HEK293 (cell line): ENCODE results near the gene ESRRA.
A peak's percentile ranks its signal among the peaks of the same experiment; 100 is the strongest.

Experiments
- CTCF ChIA-PET: fragments of 350-600 bp; formaldehyde crosslinking; extraction: SDS; loops from one replicate; lab custom pipeline; 2021; ENCODE audit warnings: antibody characterized with exemption; lab: Yijun Ruan, JAX
- POLR2A ChIA-PET: fragments of 300-600 bp; formaldehyde crosslinking; extraction: SDS; loops from one replicate; lab custom pipeline; 2020; ENCODE audit warnings: antibody characterized with exemption, inconsistent platforms; lab: Yijun Ruan, JAX
- H3K27ac ChIP-seq: fragments of 200-500 bp; sonication (Bioruptor generic); 2 replicates; pipeline ENCODE4 v1.5.1; 2014; ENCODE audit warnings: low read depth, low read length, control low read depth, inconsistent platforms; ENCODE audit errors: extremely low read depth
- H3K36me3 ChIP-seq, 2 experiments: fragments of 200-500 bp in 1 of 2; sonication (Bioruptor generic) in 1 of 2; 1 replicate in 1 of 2; 2 replicates in 1 of 2; pipeline ENCODE4 v1.5.1; 2014 to 2017; ENCODE audit warnings: inconsistent platforms in 2 of 2, low read length in 2 of 2; ENCODE audit not compliant: control insufficient read depth in 2 of 2, insufficient read depth in 1 of 2
- H3K4me1 ChIP-seq: fragments of 200-500 bp; sonication (Bioruptor generic); 2 replicates; pipeline ENCODE4 v1.5.1; 2014; ENCODE audit warnings: mild to moderate bottlenecking, low read length, inconsistent platforms; ENCODE audit not compliant: control insufficient read depth, insufficient read depth
- H3K4me3 ChIP-seq: 2 replicates; pipeline ENCODE4 v1.5.1; 2011; ENCODE audit warnings: low read depth, mild to moderate bottlenecking, control low read depth, low read length, moderate library complexity
- H3K9me3 ChIP-seq: fragments of 200-500 bp; sonication (Bioruptor generic); 2 replicates; pipeline ENCODE4 v1.5.1; 2014; ENCODE audit warnings: low read depth, low read length, inconsistent platforms; ENCODE audit not compliant: control insufficient read depth, insufficient read depth
- KLF1 ChIP-seq: fragments of 450-650 bp; formaldehyde crosslinking; IDR thresholded peaks from 2 replicates; pipeline ENCODE4 v1.5.1; 2016; ENCODE audit warnings: missing biosample characterization, missing genetic modification characterization
- MEIS1 ChIP-seq: sonication (generic); formaldehyde crosslinking; IDR thresholded peaks from 2 replicates; pipeline ENCODE4 v1.8.1; 2022; ENCODE audit warnings: missing genetic modification reagents, mild to moderate bottlenecking, borderline replicate concordance
- MZF1 ChIP-seq: fragments of 450-650 bp; formaldehyde crosslinking; IDR thresholded peaks from 2 replicates; pipeline ENCODE4 v1.5.1; 2017; ENCODE audit warnings: missing biosample characterization, missing genetic modification characterization, borderline replicate concordance
- SCRT1 ChIP-seq: fragments of 450-650 bp; formaldehyde crosslinking; IDR thresholded peaks from 2 replicates; pipeline ENCODE4 v1.5.1; 2016; ENCODE audit warnings: missing biosample characterization, missing genetic modification characterization, borderline replicate concordance
- YY1 ChIP-seq: fragments of 450-650 bp; formaldehyde crosslinking; IDR thresholded peaks from 2 replicates; pipeline ENCODE4 v1.5.1; 2018; ENCODE audit warnings: missing biosample characterization, missing genetic modification characterization
- ZBTB11 ChIP-seq: fragments of 450-650 bp; formaldehyde crosslinking; conservative IDR thresholded peaks from 2 replicates; pipeline ENCODE4 v1.5.1; 2016; ENCODE audit warnings: low read depth, missing biosample characterization, missing genetic modification characterization
- ZBTB17 ChIP-seq: fragments of 450-650 bp; formaldehyde crosslinking; IDR thresholded peaks from 2 replicates; pipeline ENCODE4 v1.5.1; 2016; ENCODE audit warnings: missing biosample characterization, missing genetic modification characterization
- ZBTB20 ChIP-seq: fragments of 450-650 bp; formaldehyde crosslinking; IDR thresholded peaks from 2 replicates; pipeline ENCODE4 v1.5.1; 2016; ENCODE audit warnings: missing biosample characterization, missing genetic modification characterization
- ZEB2 ChIP-seq: fragments of 450-650 bp; formaldehyde crosslinking; IDR thresholded peaks from 2 replicates; pipeline ENCODE4 v1.5.1; 2016; ENCODE audit warnings: missing biosample characterization, missing genetic modification characterization
- ZFP37 ChIP-seq: fragments of 450-650 bp; formaldehyde crosslinking; IDR thresholded peaks from 2 replicates; pipeline ENCODE4 v1.5.1; 2016; ENCODE audit warnings: missing biosample characterization, missing genetic modification characterization
- ZNF121 ChIP-seq: fragments of 450-650 bp; formaldehyde crosslinking; IDR thresholded peaks from 2 replicates; pipeline ENCODE4 v1.5.1; 2016; ENCODE audit warnings: missing biosample characterization, missing genetic modification characterization
- ZNF133 ChIP-seq: fragments of 450-650 bp; formaldehyde crosslinking; IDR thresholded peaks from 2 replicates; pipeline ENCODE4 v1.5.1; 2016; ENCODE audit warnings: missing biosample characterization, missing genetic modification characterization
- ZNF202 ChIP-seq: fragments of 450-650 bp; formaldehyde crosslinking; IDR thresholded peaks from 2 replicates; pipeline ENCODE4 v1.5.1; 2016; ENCODE audit warnings: missing biosample characterization, missing genetic modification characterization, borderline replicate concordance
- ZNF302 ChIP-seq: fragments of 450-650 bp; formaldehyde crosslinking; IDR thresholded peaks from 2 replicates; pipeline ENCODE4 v1.5.1; 2016; ENCODE audit warnings: missing biosample characterization, missing genetic modification characterization, low read depth
- ZNF391 ChIP-seq: fragments of 450-650 bp; formaldehyde crosslinking; IDR thresholded peaks from 2 replicates; pipeline ENCODE4 v1.5.1; 2016; ENCODE audit warnings: low read depth, missing biosample characterization, missing genetic modification characterization, borderline replicate concordance
- ZNF404 ChIP-seq: fragments of 450-650 bp; formaldehyde crosslinking; IDR thresholded peaks from 2 replicates; pipeline ENCODE4 v1.5.1; 2017; ENCODE audit warnings: missing biosample characterization, missing genetic modification characterization
- ZNF426 ChIP-seq: fragments of 450-650 bp; formaldehyde crosslinking; IDR thresholded peaks from 2 replicates; pipeline ENCODE4 v1.5.1; 2017; ENCODE audit warnings: missing biosample characterization, missing genetic modification characterization, mild to moderate bottlenecking, inconsistent platforms, moderate library complexity
- ZNF521 ChIP-seq: fragments of 450-650 bp; formaldehyde crosslinking; IDR thresholded peaks from 2 replicates; pipeline ENCODE4 v1.5.1; 2017; ENCODE audit warnings: missing biosample characterization, mild to moderate bottlenecking, missing genetic modification characterization
- ZNF530 ChIP-seq: fragments of 450-650 bp; formaldehyde crosslinking; IDR thresholded peaks from 2 replicates; pipeline ENCODE4 v1.5.1; 2016; ENCODE audit warnings: low read depth, missing biosample characterization, missing genetic modification characterization
- ZNF561 ChIP-seq: fragments of 450-650 bp; IDR thresholded peaks from 2 replicates; pipeline ENCODE4 v1.5.1; 2018; ENCODE audit warnings: missing biosample characterization, missing genetic modification characterization, borderline replicate concordance
- ZNF585B ChIP-seq: fragments of 450-650 bp; formaldehyde crosslinking; IDR thresholded peaks from 2 replicates; pipeline ENCODE4 v1.5.1; 2016; ENCODE audit warnings: missing biosample characterization, missing genetic modification characterization
- ZNF747 ChIP-seq: fragments of 450-650 bp; formaldehyde crosslinking; IDR thresholded peaks from 2 replicates; pipeline ENCODE4 v1.5.1; 2016; ENCODE audit warnings: missing biosample characterization, missing genetic modification characterization
- ZSCAN23 ChIP-seq: fragments of 450-650 bp; formaldehyde crosslinking; IDR thresholded peaks from 2 replicates; pipeline ENCODE4 v1.5.1; 2016; ENCODE audit warnings: missing biosample characterization, missing genetic modification characterization
- TF ChIP-seq, protein P1 (sequence below): fragments of 450-650 bp; formaldehyde crosslinking; IDR thresholded peaks from 2 replicates; pipeline ENCODE4 v1.5.1; 2016; ENCODE audit warnings: missing biosample characterization, missing genetic modification characterization
- TF ChIP-seq, protein P2 (sequence below): fragments of 450-650 bp; formaldehyde crosslinking; IDR thresholded peaks from 2 replicates; pipeline ENCODE4 v1.5.1; 2017; ENCODE audit warnings: missing biosample characterization, missing genetic modification characterization

ESRRA gene

DNA sequence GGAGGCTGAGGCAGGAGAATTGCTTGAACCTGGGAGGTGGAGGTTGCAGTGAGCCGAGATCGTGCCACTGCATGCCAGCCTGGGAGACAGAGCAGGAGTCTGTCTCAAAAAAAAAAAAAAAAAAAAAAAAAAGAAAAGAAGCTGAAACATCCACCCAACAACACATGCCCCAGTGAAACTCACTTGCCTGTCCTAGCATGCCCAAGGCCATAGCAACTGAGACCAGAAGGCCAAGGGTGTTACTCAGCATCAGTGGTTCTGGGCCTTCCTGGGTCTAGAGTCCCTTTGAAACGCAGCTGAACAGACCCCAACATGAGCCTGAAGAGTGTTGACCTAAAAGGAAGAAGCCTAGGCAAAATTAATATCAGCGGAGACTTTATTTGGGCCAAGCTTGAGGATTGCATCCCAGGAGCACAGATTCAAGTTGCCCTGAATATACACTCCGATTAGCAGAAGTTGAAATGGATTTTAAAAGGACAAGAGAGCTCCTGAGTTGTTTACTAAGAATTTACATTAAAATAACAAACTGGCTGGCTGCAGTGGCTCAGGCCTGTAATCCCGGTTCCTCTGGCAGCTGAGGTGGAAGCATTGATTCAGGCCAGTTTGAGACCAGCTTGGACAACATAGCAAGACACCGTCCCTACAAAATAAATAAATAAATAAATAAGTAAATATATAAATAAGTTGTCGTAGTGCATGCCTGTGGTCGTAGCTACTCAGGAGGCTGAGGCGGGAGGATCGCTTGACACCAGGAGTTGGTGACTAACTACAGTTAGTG lies 19.6 kb downstream of the ESRRA start:
- ChIA-PET CTCF (interaction anchor here (0.8 to 2.9 kb wide), 3 partner anchors 21 to 30 kb away, joined by 3 to 10 read pairs (median 5); no protein-coding TSS in a partner anchor), POLR2A (interaction anchor here (0.7 to 0.9 kb wide), 2 partner anchors 8 to 1440 kb away, joined by 3 to 6 read pairs; partner anchors contain the start of gene TRMT112)
- no peak overlapping the region for H3K27ac ChIP-seq

GRCh38 chr11:64327375-64327774 lies 22.1 kb downstream of the ESRRA start:
- Histone ChIP-seq H3K27ac (no peak overlapping the region), H3K4me3 (no peak overlapping the region), H3K4me1 (no peaks in the 10 kb centered on the region), H3K9me3 (no peaks in the 10 kb centered on the region), H3K36me3 (peaks cover 0 to 11% of the 10 kb centered on the region in 2 experiments; a peak in 1 of 3 replicates)
- CTCF ChIA-PET: interaction anchor here (0.7 to 1.2 kb wide), 2 partner anchors 10 to 151 kb away, joined by 3 read pairs; partner anchors contain the start of genes PRDX5 and TRMT112
- POLR2A ChIA-PET: interaction anchor here (0.6 to 1.5 kb wide), 2 partner anchors 10 to 112 kb away, joined by 3 to 5 read pairs; partner anchors contain the start of genes PRDX5 and TRMT112
- TF ChIP-seq ZSCAN23 (tag by site-specific recombination): no peak
- TF ChIP-seq, protein P1, sequence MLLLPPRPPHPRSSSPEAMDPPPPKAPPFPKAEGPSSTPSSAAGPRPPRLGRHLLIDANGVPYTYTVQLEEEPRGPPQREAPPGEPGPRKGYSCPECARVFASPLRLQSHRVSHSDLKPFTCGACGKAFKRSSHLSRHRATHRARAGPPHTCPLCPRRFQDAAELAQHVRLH (tag by site-specific recombination): 0 out of 2 replicates have a peak, but pooled peaks have one; percentile 43

More for the DNA sequence above, 19.6 kb downstream of the ESRRA start:
- H3K36me3 ChIP-seq: peaks cover 0 to 34% of the 10 kb centered on the region in 2 experiments; a peak in 1 of 3 replicates
- TF ChIP-seq, protein P2, sequence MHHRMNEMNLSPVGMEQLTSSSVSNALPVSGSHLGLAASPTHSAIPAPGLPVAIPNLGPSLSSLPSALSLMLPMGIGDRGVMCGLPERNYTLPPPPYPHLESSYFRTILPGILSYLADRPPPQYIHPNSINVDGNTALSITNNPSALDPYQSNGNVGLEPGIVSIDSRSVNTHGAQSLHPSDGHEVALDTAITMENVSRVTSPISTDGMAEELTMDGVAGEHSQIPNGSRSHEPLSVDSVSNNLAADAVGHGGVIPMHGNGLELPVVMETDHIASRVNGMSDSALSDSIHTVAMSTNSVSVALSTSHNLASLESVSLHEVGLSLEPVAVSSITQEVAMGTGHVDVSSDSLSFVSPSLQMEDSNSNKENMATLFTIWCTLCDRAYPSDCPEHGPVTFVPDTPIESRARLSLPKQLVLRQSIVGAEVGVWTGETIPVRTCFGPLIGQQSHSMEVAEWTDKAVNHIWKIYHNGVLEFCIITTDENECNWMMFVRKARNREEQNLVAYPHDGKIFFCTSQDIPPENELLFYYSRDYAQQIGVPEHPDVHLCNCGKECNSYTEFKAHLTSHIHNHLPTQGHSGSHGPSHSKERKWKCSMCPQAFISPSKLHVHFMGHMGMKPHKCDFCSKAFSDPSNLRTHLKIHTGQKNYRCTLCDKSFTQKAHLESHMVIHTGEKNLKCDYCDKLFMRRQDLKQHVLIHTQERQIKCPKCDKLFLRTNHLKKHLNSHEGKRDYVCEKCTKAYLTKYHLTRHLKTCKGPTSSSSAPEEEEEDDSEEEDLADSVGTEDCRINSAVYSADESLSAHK (tag by site-specific recombination): no peak
- TF ChIP-seq ZBTB11 (no peak), ZNF521 (tag by site-specific recombination) (no peak), SCRT1 (tag by site-specific recombination) (no peak), ZNF121 (tag by site-specific recombination) (no peak), ZBTB17 (peak; percentile 35; the same call in 1 of the 2 replicates), ZNF426 (peak; percentile 14; the same call in 1 of the 2 replicates), ZFP37 (tag by site-specific recombination) (no peak)
- TF ChIP-seq, all 188 proteins: peak for 2
- Histone ChIP-seq H3K4me1 (no peaks in the 10 kb centered on the region), H3K4me3 (no peak overlapping the region), H3K9me3 (no peaks in the 10 kb centered on the region)

GRCh38 chr11:64327993-64328392 lies 22.7 kb downstream of the ESRRA start:
- POLR2A ChIA-PET: interaction anchor here (0.6 to 1.5 kb wide), 2 partner anchors 10 to 113 kb away, joined by 3 to 5 read pairs; partner anchors contain the start of genes PRDX5 and TRMT112
- H3K27ac ChIP-seq: no peak overlapping the region
- CTCF ChIA-PET: no interaction called here
- H3K36me3 ChIP-seq: peaks cover 0 to 5% of the 10 kb centered on the region in 2 experiments; a peak in 1 of 3 replicates
- no peaks in the 10 kb centered on the region for H3K4me1 ChIP-seq
- H3K9me3 ChIP-seq: no peaks in the 10 kb centered on the region
- no peak overlapping the region for H3K4me3 ChIP-seq
- no peak for TF ChIP-seq ZNF133
- TF ChIP-seq ZNF391 (tag by site-specific recombination): no peak
- TF ChIP-seq KLF1 (tag by site-specific recombination): no peak
- no peak for TF ChIP-seq ZNF747
- no peak for TF ChIP-seq ZNF404
- TF ChIP-seq ZNF202: no peak
- TF ChIP-seq ZEB2 (tag by site-specific recombination): no peak
- no peak for TF ChIP-seq ZNF585B
- no peak for TF ChIP-seq ZNF302 (tag by site-specific recombination)
- no peak for TF ChIP-seq ZNF561 (tag by site-specific recombination)
- no peak for TF ChIP-seq YY1 (tag by site-specific recombination)
- no peak for TF ChIP-seq ZBTB20 (tag by site-specific recombination)
- TF ChIP-seq ZNF530 (tag by site-specific recombination): no peak
- TF ChIP-seq MEIS1 (CRISPR knock-in tag): no peak
- no peak for TF ChIP-seq MZF1 (tag by site-specific recombination)
